Stimulated activated naive CD8-positive, alpha-beta T cell treated with anti-CD3 and anti-CD28 coated beads, Interleukin-15, amount 100 ng/mL, for 72 hours (primary cell): Measurements from ENCODE around the gene CADPS.

Source experiments
- ATAC-seq: fragments of 150-1000 bp; cut with Tn5 transposase; 2 replicates; pipeline ENCODE4 v1.10.0; 2021; ENCODE audit warnings: mild to moderate bottlenecking, moderate library complexity
- DNase-seq, 2 donors: peaks; one replicate each; pipeline ENCODE4 v3.0.0; 2021 to 2022
- H3K27ac Mint-ChIP-seq, 2 donors: one replicate each; pipeline ENCODE4 v1.8.0; 2022; ENCODE audit warnings: mild to moderate bottlenecking in 2 of 2, mixed read lengths in 2 of 2, moderate library complexity in 2 of 2
- H3K27me3 Mint-ChIP-seq: one replicate; pipeline ENCODE4 v1.8.0; 2022; ENCODE audit warnings: mixed read lengths
- H3K4me1 Mint-ChIP-seq: one replicate; pipeline ENCODE4 v1.8.0; 2022; ENCODE audit warnings: mild to moderate bottlenecking, mixed read lengths
- H3K4me3 Mint-ChIP-seq, 2 donors: one replicate each; pipeline ENCODE4 v1.8.0; 2022; ENCODE audit warnings: mild to moderate bottlenecking in 2 of 2, mixed read lengths in 2 of 2, moderate library complexity in 1 of 2
- H3K9me3 Mint-ChIP-seq, 2 donors: one replicate each; pipeline ENCODE4 v1.8.0; 2022; ENCODE audit warnings: mixed read lengths in 2 of 2

Gene CADPS

DNA sequence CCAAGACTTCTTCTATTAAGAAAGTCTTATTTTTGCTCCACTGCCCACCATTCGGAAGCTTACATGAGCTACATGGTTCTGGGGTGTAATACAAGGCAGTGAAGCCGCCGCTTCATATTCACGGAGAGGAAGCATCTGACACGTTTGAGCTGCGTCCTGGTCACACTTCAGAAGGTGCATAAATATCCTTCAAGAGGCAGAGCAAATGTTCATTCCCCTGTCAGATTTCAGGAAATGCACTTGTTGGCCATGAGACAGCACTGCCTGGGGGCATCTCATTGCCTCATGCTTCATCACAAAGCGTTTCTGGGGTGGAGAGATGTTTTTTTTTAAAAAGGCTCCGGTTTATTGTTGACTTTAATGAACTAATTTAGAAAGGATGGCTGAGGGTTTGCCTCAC lies 119.9 kb downstream of the CADPS start:
- ATAC-seq (no peak), DNase-seq (no peak)
- Mint-ChIP-seq H3K27me3 (no peaks in the 10 kb centered on the region), H3K4me3 (no peak overlapping the region), H3K9me3 (peaks cover 0 to 21% of the 10 kb centered on the region in 2 donors), H3K4me1 (no peaks in the 10 kb centered on the region), H3K27ac (no peak overlapping the region)

DNA sequence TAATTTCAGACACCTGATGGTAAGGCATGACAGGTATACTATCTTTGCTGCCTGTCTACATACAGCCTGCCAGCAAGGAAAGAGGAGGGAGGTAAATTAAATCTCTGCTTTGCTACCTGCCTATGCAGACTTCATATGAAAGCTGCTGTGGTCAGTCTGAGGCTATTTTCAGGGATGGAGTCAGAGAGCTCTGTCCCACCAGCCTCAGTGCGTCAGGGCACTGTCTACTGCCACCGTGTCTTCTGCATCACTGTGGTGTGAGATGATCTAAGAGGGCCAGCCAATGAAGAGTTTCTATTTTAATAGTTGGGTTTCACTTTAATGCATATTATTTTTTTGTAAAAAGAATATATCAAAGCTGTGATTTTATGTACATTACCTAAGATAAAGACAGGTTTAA lies 125.6 kb downstream of the CADPS start:
- no peaks in the 10 kb centered on the region for H3K27me3 Mint-ChIP-seq
- no peak for ATAC-seq
- no peak overlapping the region for H3K4me3 Mint-ChIP-seq
- H3K9me3 Mint-ChIP-seq: peaks cover 0 to 5% of the 10 kb centered on the region in 2 donors
- no peak for DNase-seq
- H3K4me1 Mint-ChIP-seq: no peaks in the 10 kb centered on the region
- H3K27ac Mint-ChIP-seq: no peak overlapping the region

DNA sequence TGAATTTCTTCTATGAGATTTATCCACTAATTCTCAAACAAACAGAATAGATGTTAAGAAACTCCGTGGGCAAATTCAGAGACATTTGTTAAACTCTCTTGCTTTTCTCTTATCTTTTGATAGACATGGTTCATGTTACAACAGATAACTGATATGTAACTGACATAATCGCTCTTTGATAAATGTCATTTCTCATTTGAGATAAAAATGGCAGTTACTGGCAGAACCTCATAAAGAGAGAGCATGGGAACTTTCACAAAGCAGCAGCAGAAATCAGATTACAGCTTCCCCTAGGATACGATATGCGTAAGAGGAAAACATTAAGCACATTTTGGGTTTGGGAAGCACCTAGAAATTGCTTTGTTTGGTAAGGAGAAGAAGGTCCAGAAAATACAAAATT lies 126.1 kb downstream of the CADPS start:
- H3K27ac Mint-ChIP-seq: no peak overlapping the region
- no peaks in the 10 kb centered on the region for H3K4me1 Mint-ChIP-seq
- no peaks in the 10 kb centered on the region for H3K27me3 Mint-ChIP-seq
- no peak overlapping the region for H3K4me3 Mint-ChIP-seq
- H3K9me3 Mint-ChIP-seq: peaks cover 0 to 5% of the 10 kb centered on the region in 2 donors
- no peak for ATAC-seq
- no peak for DNase-seq

DNA sequence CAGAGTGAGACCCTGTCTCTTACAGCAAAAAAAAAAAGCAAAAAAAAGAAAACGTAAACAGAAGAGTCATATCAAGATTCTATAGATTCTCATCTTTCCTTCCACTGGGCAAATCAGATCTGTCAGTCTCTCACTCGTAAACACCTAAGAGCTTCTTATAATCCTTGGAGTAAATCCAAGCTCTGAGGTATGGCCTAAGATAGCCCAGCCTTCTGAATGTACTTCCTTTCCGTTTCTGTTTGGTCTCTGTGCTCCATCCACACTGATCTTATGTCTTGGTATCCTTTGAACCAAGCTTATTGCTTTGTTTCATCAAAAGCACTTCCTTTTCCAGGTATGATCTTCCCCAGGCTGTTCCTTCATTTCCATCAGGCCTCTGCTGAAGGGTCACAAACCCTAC lies 137.8 kb downstream of the CADPS start:
- peaks cover 7% of the 10 kb centered on the region for H3K27me3 Mint-ChIP-seq
- DNase-seq: no peak
- no peak for ATAC-seq
- no peak overlapping the region for H3K27ac Mint-ChIP-seq
- H3K9me3 Mint-ChIP-seq: peaks cover 12 to 18% of the 10 kb centered on the region in 2 donors
- no peak overlapping the region for H3K4me3 Mint-ChIP-seq
- no peaks in the 10 kb centered on the region for H3K4me1 Mint-ChIP-seq

DNA sequence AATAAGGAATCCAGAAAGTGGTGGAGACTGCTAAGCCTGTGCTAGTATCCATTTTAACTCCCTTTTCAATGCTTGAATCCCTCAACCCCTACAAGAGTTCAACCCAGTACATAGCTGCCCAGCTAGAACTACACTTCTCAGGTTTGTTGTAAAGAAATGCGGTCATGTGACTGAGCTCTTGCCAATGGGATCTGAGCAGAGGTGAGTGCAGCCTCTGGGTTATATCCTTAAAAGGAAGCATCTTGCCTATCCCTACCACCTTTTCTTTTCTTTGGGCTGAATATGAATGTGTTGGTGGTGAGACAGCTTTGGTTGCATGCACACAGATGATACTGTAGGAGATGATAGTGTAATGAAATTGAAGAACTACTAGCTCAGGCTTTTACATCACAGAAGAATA lies 139.7 kb downstream of the CADPS start:
- no peak for DNase-seq
- Mint-ChIP-seq H3K27ac (no peak overlapping the region), H3K4me1 (no peaks in the 10 kb centered on the region), H3K9me3 (peaks cover 12 to 15% of the 10 kb centered on the region in 2 donors), H3K4me3 (no peak overlapping the region), H3K27me3 (no peaks in the 10 kb centered on the region)
- no peak for ATAC-seq

DNA sequence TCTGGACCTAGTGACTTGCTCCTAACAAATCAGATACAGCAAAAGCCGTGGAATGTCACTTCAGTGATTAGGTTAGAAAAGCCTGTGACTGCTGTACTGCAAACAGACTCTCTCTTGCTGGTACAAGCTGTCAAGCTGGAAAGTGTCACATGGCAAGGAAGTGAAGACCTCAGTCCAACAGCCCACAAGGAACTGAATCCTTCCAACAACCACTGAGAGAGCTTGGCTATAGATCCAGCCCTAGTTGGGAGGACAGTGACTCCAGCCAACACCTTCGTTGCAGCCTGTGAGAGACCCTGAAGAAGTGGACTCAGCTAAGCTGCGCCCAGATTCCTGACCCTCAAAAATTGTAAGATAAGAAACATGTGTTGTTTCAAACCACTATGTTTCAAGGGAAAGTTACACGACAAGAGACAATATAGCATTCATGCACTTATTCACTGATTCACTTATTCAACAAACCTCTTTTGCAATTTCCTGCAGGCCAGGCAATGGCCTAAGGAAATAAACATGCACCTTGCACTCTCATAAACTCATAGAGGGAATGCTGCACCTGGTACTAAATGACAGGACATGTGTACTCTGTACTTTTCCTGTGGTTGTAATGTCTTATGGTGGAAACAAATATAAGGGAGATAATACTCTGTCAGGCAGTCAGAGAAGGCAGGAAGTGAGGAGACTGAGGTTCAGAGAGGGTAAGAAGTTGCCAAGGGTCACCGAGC lies 142.9 kb downstream of the CADPS start:
- Mint-ChIP-seq H3K9me3 (peaks cover 0 to 7% of the 10 kb centered on the region in 2 donors), H3K4me1 (no peaks in the 10 kb centered on the region), H3K27ac (no peak overlapping the region), H3K27me3 (no peaks in the 10 kb centered on the region), H3K4me3 (no peak overlapping the region)
- ATAC-seq (no peak), DNase-seq (no peak)

DNA sequence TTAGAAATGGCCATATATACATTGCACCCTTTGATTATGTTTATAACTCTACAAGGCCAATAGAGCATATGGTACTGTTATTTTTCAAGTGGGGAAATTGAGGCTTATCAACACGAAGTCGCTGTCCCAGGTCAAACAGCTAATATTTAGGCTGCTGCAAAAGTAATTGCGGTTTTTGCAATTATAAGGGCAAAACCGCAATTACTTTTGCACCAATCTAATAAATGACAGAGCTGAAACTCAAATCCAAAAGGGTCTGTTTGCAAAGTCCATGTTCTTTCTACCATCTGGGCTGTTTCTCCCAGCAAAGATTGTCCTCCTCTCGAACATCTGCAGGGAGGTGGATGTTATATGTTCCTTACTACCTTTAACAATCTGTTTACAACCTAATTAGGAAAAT lies 147.2 kb downstream of the CADPS start:
- H3K9me3 Mint-ChIP-seq: no peaks in the 10 kb centered on the region
- ATAC-seq (no peak), DNase-seq (no peak)
- no peaks in the 10 kb centered on the region for H3K4me1 Mint-ChIP-seq
- no peaks in the 10 kb centered on the region for H3K27me3 Mint-ChIP-seq
- no peak overlapping the region for H3K4me3 Mint-ChIP-seq
- no peak overlapping the region for H3K27ac Mint-ChIP-seq

DNA sequence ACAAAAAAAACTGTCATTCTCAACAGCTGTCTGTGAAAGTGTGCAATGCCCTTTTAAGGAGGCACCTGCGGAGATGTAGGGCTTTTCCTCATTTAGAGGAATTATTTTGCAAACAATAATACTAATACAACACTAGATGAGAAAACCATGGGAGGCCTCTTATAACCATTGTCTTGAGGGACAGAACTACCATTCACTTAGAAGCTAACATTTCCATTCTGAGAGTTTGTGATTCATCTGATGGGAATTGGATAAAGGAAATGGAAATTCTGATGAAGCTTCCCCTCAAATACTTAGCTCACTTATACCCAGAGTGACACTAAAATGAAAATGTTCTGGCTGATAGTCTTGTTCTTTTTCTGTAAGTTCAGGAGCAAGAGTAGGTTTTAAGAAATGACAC lies 147.7 kb downstream of the CADPS start:
- no peak overlapping the region for H3K27ac Mint-ChIP-seq
- no peaks in the 10 kb centered on the region for H3K9me3 Mint-ChIP-seq
- H3K27me3 Mint-ChIP-seq: no peaks in the 10 kb centered on the region
- no peak overlapping the region for H3K4me3 Mint-ChIP-seq
- ATAC-seq (no peak), DNase-seq (no peak)
- no peaks in the 10 kb centered on the region for H3K4me1 Mint-ChIP-seq

DNA sequence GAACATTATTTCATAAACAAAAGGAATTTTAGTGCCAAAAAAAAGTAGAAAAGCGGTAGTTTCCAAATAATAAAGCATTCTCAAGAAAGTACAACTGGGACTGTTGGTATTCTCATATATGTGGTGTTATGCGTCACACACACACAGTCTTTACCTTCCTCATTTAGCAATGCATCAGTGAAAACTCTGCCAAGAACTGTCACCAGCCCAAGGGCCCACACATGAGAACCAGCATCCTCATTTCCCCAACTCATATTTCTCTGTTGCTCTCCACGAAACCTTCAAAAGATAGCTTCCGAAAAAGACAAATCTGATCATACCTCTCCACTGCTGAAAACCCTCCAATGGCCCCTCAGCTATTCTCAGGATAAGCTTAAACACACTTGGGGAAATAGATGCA lies 150.7 kb downstream of the CADPS start:
- no peak for ATAC-seq
- no peaks in the 10 kb centered on the region for H3K4me1 Mint-ChIP-seq
- H3K4me3 Mint-ChIP-seq: no peak overlapping the region
- no peak for DNase-seq
- no peaks in the 10 kb centered on the region for H3K9me3 Mint-ChIP-seq
- H3K27me3 Mint-ChIP-seq: no peaks in the 10 kb centered on the region
- H3K27ac Mint-ChIP-seq: no peak overlapping the region

DNA sequence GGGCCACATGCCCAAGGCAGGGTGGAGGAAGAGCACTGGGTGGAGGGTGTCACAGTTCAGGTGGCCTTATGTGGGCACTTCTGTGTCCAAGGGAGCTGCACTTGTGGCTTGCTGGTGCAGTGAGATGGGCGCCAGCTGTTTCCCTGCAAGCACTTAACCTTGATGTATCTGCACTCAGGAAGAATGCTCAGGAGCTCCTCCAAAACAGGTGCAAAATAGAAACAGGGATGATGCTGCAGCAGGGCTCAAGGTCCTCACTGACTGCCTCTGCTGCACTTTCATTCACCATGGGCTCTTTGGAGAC lies 151.3 kb downstream of the CADPS start:
- Mint-ChIP-seq H3K4me3 (no peak overlapping the region), H3K4me1 (no peaks in the 10 kb centered on the region), H3K27ac (no peak overlapping the region), H3K27me3 (no peaks in the 10 kb centered on the region), H3K9me3 (no peaks in the 10 kb centered on the region)
- DNase-seq: no peak
- ATAC-seq: no peak

DNA sequence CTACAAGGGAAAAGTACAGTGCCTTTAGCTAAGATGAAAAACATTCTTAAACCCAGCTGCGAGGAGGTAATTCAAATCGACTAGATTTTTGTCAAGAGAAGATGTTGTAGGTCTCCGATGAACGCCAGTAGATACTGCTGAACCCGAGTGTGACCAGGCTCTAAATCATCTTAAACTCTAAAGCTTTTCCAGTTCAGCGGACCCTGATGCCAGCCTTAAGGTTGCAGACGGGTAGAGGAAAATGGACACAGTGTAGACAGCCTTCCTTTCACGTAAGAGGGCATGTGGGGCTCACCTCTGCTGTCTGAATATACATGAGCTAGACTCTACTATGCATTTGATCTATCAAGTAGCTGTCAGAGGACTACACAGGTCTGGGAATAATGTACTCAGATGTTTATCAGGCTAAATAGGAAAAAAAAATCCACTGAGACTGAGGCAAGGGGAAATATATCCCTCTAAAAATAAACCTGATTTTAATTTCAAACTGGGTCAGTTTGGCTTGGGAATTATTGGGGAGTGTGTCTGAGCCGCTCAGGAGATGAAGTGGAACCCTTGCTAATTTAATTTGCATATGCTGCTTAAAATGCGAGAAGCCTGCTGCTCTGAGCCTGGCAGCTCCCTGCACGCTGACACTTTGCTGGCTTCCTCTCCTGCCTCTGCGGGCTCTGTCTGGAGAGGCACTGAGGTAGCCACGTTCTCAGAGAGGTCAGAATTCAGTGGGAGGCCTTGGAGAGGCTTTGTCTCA lies 151.9 kb downstream of the CADPS start:
- no peak overlapping the region for H3K4me3 Mint-ChIP-seq
- H3K27ac Mint-ChIP-seq: no peak overlapping the region
- no peaks in the 10 kb centered on the region for H3K27me3 Mint-ChIP-seq
- DNase-seq (no peak), ATAC-seq (no peak)
- H3K9me3 Mint-ChIP-seq: no peaks in the 10 kb centered on the region
- no peaks in the 10 kb centered on the region for H3K4me1 Mint-ChIP-seq

DNA sequence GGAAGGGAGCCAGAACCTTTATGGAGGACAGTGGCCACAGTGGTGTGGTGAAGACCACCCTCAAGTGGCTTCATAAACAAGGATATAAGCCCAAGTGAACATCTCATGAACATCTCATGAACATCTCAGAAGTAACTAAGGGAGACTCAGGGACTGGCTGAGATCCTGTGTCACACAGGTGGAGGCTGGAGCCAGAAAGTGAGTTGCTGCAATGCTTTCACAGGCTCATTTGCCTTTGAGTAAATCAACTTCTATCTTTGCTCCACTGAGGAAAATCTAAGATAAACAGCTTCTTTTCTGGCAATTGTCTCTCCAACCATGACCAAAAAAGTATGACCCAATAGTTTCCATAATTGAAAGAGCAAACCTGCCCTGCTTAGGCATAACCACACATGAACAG lies 152.9 kb downstream of the CADPS start:
- Mint-ChIP-seq H3K4me1 (no peaks in the 10 kb centered on the region), H3K27ac (no peak overlapping the region), H3K27me3 (no peaks in the 10 kb centered on the region), H3K4me3 (no peak overlapping the region), H3K9me3 (peaks cover 0 to 7% of the 10 kb centered on the region in 2 donors)
- ATAC-seq (no peak), DNase-seq (no peak)

DNA sequence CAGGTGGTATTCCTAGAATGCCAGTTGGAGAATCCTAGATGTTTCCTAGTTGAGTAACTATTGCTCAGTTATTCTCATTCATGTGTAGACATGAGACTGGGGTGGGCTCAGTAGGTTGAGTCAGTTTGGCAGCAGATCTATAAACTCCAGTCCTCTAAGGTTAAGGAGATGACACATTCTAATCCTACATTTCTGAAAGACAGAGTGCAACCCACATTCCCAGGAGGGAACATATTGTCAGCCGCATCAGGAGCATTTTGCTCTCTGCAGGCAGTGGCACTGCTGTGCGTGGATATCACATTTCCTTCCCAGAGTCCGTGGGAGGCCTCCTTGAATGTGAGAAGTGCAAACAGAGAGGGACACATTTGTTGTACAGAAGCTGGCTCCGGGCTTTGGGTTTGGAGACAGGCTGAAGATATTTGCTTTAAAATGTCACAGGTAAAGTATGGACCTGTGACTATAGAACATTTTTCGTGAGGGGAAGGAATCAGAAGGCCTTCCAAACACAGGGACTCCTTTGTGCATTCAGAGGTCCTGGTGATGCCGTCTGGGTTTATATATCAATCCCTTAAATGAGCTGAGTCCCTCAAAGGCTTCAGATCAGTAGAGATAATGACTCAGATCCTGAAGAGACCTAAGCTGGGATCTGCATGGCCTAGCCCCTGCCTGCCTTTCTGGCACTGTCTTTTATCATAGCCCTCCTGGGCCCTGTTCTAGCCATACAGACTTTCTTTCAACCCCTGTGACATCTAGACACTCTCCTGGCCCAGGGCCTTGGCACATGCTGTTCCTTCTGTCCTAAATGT lies 156.5 kb downstream of the CADPS start:
- Mint-ChIP-seq H3K9me3 (peaks cover 0 to 9% of the 10 kb centered on the region in 2 donors), H3K27me3 (no peaks in the 10 kb centered on the region), H3K4me3 (no peak overlapping the region), H3K4me1 (no peaks in the 10 kb centered on the region), H3K27ac (peak overlapping the region in 1 of 2 donors; percentile 54)
- DNase-seq (no peak), ATAC-seq (no peak)

DNA sequence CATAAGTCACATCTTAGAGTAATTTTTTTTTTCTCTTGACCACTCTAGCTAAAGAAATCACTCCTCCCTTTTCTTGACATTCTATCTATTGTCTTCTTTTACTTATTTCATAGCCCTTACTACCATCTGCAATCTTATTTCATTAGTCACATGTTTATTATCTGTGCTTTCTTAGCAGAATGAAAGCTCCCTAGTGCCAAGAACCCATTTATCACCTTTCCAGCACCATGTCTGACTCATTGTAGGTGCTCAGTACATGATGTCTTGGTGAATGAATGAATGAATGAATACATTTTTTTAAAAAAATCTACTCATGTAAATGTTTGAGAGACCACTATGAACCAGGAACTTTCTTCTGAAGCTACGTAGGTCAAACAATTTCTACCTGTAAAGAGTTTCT lies 157.2 kb downstream of the CADPS start:
- Mint-ChIP-seq H3K4me3 (no peak overlapping the region), H3K9me3 (peaks cover 0 to 9% of the 10 kb centered on the region in 2 donors), H3K4me1 (no peaks in the 10 kb centered on the region), H3K27ac (no peak overlapping the region), H3K27me3 (no peaks in the 10 kb centered on the region)
- ATAC-seq (no peak), DNase-seq (no peak)

DNA sequence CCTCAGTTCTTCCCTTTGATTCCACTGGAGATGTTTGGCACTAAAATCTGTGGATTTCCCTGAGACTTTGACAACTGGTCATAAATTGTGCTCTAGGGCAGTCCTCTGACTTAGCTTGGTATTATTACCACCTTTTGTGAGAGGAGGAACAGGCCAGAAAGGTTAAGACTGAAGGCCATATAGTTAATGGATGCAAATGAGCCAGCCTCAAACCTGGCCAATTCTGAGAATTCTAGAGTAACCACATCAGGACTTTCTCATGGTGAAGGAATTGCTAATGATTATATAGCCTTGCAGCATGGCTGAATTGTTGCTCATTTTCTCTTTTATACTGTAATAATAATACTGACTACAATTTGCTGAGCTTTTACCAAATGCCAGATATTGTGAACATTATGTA lies 162.5 kb downstream of the CADPS start:
- H3K27me3 Mint-ChIP-seq: no peaks in the 10 kb centered on the region
- H3K9me3 Mint-ChIP-seq: peaks cover 0 to 6% of the 10 kb centered on the region in 2 donors
- H3K27ac Mint-ChIP-seq: no peak overlapping the region
- H3K4me3 Mint-ChIP-seq: no peak overlapping the region
- no peak for DNase-seq
- ATAC-seq: no peak
- no peaks in the 10 kb centered on the region for H3K4me1 Mint-ChIP-seq

DNA sequence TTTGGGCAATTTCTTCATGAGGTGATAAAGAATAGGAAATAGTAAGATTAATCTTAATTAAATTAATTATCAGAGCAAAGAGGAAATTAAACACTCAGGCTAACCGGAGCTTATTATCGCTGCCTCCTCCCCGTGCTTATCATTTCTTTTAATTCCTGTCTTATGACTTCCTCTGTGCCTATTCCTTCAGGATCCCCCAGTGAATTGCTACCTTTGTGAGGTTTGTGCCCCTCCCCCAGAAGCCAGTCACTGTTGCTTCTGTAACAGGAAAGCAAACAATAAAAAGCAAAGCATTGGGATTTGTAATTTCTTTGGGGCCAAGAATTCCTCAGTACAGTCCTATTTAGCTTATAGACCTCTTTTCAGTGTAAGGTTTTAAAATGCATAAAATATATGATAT lies 164.5 kb downstream of the CADPS start:
- no peak for ATAC-seq
- Mint-ChIP-seq H3K27me3 (no peaks in the 10 kb centered on the region), H3K4me3 (no peak overlapping the region), H3K4me1 (no peaks in the 10 kb centered on the region), H3K9me3 (no peaks in the 10 kb centered on the region), H3K27ac (no peak overlapping the region)
- no peak for DNase-seq
